Stimulated activated CD4-positive, alpha-beta T cell treated with anti-CD3 and anti-CD28 coated beads, Interleukin-4, amount 100 ng/mL, for 48 hours (primary cell): Measurements from ENCODE around the gene MAPK8IP3.

ENCODE experiments used
- DNase-seq, 2 donors: peaks; one replicate each; pipeline ENCODE4 v3.0.0-alpha.2; 2020; ENCODE audit warnings: low read depth in 2 of 2

MAPK8IP3 gene

DNA sequence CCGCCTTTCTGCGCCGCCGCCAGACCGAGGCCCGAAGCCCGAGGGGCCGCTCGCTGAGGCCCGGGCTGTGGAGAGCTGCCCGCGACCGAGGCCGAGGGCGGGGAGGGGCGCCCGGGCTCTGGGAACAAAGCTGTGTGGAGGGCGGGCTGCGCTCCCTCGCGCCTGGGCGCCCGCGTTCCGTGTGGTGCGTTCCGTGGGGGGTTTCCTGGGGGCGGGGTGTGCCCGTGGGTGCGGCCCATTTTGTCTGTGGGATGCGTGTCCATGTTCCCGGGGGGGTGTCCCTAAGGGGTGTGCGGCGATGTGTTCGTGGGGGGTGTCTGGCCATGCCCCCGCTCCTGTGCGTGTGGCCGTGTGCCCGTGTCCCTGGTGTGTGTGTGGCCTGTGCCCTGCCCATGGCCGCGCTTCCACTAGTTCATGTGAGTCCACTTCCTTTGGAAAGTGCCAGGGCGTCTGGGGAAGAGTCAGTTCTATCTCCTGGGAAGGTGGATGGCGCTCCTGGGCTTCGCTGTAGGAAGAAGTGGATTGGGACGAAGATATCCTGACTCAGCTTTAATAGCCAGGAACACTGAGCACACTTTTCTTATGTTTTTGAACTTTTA is 27.4 kb upstream of the MAPK8IP3 start:
- DNase-seq = peak; percentile 26 to 35

DNA sequence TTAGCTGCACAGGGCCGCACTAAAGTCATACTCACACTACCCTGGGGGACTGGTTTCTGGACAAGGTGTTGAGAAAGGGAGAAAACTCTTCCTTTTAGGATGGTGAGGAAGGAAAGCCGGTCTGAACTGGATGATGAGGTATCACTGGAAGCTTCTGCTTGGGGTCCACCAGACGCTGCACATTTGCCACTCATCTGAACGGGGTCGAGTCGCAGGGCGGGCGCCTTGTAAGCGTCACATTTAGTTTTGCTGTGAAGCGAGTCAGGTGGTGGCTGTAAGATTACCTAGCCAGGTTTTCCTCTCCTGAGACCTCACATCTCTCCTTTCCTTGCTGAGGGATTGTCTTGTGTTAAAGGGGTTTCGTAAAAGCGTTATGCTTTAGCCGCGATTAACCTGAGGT is 25.6 kb upstream of the MAPK8IP3 start:
- no peak for DNase-seq

DNA sequence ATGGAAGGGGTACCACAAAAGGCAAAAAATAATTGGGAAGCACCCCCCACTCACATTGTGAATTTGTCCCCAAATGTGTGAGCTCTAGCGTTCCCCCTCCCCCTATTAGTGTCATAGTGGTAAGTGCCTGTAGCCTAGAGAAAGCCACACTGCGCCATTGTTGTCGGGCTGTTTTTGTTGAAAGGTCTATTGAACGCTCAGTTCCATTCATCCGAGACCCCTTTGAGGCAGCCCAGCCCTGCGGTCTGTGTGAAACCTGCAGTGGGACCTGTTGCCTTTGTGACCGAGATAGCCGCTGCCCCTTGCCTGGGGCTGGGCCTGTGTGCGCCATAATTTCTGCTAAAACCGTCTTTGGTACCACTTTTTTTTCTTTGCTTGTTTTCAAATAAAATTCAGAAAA is 25.0 kb upstream of the MAPK8IP3 start:
- DNase-seq = no peak

DNA sequence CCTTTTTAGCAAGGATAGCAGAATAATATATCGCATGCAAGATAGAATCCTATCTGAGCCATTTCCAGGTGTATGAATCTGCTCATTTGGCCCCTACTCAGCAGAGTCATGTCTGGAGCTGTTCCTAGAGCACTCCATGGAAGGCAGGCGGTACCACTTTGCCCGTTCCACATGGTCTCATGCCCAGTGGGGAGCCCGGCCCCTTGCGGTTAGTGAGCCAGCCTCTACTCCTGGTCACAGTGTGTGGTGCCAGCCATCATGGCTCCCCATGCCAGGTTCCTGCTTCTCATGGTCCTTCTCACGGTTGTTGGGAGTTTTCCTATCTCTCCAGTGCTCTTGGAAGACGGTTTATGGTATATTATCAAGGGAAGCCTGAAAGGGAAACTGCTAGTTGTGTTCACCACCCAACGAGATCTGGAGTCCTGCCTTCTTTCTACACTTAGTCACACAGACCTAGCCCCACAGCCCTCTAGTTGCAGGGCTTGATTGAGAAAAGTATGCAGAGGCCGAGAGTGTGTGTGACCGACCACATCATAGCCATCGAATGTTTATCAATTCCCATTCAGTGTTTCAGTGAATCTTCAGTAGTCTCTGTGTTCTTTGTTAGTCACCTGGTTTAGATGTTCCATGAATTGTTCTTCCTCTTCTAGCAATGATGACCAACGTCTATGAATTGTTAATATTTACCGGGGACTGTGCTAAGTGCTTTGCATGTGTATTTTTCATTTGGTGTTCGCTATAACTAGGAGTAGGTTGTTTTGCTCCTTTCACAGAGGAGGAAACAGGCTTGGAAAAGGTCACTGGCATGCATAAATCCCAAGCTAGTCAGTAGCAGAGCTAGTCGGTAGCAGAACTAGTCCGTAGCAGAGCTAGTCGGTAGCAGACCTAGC is 18.3 kb upstream of the MAPK8IP3 start:
- no peak for DNase-seq

DNA sequence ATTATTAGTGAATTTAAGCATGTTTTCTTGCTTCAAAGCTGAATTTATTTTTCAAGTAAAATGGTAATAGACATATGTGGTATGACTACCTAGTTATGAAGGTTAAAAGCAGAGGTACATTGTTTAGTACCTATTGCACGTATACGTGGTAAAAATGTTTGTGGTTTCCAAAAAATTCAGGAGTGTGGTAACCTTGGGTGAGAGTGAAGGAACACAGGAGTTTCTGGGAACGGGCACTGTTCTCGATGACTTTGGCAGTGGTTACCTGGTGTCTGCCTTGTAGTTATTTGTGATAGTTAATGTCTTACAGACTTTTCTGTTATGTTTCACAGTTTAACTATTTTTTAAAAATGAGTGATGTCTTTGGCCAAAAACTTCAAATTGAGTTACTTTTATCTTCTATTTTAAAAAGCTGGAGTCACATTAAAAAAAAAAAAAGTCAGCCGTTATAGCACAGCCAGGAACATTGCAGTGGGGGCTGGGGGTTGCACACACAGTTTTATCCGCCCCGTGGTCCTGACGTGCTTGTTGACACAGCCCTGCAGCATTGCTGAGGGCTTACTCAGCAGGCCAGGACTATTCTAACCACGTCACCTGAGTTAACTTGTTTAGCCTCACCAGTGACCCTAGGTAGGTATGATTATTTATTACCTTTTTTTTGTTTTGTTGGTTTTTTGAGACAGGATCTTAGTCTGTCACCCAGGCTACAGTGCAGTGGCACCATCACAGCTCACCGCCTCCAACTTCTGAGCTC is 17.0 kb upstream of the MAPK8IP3 start:
- DNase-seq = no peak

DNA sequence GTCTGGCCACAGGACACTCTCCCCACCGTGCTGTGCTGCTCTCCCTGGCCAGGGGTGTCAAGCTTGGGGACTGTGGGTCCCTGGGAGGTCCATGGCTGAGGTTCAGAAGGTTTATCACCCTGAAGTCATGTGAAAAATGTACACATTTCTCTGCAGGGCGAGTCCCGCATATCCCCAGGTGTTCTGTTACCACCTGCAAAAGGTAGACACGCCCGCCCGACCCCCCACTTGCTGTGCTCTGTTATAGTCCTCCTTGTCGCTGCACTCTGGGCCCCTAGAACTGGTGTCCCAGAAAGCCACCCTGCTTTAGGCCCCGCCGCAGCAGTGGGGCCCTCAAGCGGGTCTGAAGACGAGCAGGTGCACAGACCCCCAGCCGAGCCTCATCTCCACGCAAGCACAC is 16.1 kb upstream of the MAPK8IP3 start:
- DNase-seq = no peak

DNA sequence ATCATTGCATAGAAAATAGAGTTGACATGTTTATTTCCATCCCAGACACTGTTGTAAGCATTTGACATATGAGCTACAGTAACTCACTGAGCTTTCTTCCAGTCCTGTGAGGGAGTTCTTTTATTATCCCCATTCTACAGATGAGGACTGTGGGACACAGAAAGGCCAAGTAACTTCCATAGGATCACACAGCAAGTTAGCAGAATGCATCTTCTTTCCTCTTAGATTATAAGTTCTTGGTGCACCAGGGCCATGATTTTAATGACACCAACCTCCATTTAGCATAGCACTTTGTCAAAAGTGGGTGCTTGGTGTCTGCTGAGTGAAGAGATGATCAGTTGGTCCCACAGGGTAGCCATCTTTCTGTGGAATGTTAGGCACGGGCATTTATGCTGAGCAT is 15.2 kb upstream of the MAPK8IP3 start:
- DNase-seq = no peak

DNA sequence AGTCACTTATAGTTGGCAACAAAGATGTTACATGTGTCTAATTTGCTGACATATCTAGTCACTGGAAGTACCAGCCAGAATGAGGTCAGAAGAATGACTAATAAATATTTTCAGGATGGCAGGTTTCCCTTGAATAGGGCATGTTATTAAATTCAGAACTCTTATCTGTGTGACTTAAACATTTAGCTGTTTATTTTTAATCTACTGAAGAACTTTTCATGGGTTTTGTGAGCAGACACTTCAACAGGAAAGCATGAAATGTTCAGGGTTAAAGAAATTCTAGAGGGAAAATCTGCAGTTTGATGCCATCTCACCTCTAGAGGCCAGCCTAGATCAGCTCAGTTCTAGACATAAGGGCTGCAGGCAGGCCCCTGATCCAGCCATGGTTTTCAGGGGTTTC is 14.7 kb upstream of the MAPK8IP3 start:
- DNase-seq = no peak

DNA sequence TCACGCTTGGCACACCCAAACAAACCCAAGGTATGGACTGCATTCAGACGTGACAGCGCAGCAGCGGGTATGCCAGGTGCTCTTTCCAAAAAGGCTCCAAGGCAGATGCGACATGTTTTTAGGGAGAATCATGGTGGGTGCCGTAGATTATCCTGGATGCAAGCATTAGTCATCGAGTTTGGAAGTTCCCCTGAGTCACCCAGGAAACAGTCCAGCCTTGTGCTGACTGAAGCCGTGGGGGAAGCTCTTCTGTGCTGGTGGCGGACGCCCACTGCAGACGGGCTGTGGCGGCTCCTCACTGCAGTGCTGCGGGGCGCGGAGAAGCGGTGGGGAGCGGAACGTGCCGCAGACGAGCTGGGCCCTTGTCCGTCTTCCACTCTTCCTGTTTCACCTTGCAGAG is 14.0 kb upstream of the MAPK8IP3 start:
- no peak for DNase-seq

DNA sequence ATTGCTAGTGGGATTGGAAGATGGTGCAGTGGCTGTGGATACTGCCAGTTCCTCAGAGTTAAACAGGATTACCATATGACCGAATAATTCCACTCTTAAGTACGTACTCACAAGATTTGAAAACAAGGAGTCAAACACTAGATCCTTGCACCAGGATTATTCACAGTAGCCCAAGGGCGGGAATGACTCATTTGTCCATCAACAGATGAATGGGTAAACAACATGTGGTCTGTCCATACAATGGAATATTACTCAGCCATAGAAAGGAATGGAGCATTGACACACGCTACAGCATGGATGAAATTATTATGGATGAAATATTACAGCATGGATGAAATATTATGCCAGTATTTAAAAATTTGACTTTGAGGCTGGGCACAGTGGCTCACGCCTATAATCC is 9.1 kb upstream of the MAPK8IP3 start:
- DNase-seq = no peak

DNA sequence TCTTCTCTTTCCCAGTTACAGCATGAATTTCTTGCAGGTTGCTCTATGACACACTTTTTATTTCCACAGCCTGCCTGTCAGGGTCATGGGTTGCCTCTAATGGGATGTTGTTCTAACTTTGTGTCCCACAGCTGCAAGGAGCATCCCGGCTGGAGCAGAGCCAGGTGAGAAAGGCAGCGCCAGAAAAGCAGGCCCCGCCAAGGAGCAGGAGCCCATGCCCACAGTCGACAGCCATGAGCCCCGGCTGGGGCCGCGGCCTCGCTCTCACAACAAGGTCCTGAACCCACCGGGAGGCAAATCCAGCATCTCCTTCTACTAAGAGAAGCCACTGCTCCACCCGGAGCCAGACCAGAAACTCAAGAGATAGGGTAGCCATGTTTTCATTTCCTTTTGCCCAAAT is 7.3 kb upstream of the MAPK8IP3 start:
- no peak for DNase-seq

DNA sequence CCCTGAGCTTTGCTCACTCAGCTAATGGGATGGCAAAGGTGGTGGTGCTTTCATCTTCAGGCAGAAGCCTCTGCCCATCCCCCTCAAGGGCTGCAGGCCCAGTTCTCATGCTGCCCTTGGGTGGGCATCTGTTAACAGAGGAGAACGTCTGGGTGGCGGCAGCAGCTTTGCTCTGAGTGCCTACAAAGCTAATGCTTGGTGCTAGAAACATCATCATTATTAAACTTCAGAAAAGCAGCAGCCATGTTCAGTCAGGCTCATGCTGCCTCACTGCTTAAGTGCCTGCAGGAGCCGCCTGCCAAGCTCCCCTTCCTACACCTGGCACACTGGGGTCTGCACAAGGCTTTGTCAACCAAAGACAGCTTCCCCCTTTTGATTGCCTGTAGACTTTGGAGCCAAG is 5.7 kb upstream of the MAPK8IP3 start:
- DNase-seq = no peak

DNA sequence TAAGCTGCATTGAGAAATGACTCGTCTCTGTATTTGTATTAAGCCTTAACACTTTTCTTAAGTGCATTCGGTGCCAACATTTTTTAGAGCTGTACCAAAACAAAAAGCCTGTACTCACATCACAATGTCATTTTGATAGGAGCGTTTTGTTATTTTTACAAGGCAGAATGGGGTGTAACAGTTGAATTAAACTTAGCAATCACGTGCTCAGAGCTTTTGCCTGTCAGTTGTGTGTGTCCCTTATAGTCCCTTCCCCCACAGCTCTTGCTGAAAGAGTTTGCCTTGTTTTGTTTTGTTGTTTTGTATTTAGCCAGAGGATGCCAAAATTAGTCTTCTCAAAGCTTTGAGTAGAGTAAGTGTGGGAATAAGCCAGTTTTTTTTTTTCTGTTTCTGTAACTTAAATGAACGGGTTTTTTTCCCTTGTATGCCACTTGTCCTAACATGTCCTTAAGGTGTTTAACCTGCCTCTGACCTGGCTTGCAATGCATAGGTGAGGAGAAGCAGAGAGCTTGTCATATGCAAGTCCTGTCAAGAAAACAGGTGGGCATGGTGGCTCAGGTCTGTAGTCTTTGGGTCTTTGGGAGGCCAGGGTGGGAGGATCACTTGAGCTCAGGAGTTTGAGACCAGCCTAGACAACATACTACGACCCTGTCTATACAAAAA is 4.6 kb upstream of the MAPK8IP3 start:
- no peak for DNase-seq

DNA sequence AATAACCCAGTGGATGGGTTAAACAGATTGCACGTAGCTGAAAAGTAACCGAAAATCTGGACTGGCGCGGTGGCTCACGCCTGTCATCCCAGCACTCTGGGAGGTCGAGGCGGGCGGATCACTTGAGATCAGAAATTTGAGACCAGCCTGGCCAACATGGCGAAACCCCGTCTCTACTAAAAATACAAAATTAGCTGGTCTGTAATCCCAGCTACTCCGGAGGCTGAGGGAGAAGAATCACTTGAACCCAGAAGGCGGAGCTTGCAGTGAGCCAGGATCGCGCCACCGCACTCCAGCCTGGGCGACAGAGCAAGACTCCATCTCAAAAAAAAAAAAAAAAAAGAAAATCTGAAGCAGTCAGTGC is 689 bp upstream of the MAPK8IP3 start:
- DNase-seq = peak; percentile 6 to 28

DNA sequence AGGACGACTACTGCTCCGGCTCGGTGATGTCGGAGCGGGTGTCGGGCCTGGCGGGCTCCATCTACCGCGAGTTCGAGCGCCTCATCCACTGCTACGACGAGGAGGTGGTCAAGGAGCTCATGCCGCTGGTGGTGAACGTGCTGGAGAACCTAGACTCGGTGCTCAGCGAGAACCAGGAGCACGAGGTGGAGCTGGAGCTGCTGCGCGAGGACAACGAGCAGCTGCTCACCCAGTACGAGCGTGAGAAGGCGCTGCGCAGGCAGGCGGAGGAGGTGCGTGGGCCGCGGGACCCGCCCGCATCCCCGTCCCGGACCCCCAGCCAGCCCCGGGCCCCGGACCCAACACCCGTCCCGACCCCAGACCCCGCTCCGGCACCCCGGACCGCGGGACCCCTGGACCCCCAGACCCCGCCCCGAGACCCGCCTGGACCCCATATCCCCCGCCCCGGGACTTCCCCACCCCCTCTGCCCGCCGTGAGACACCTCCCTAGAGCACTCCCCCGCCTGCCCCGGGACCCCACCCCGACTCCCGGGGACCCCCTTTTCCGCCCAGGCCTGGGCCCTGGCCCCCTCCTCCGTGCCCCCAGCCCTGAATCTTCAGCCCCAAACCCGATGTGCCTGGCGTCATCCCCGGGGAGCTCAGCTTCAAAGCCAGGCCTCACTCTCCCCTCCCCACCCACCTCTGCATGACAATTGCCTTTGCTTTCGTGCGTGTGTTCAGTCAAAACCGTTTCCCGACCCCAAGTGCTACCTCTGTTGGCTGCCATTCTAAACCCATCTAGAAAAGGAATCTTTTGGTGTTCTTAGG is 594 bp downstream of the MAPK8IP3 start:
- peak; percentile 30 to 34 for DNase-seq

DNA sequence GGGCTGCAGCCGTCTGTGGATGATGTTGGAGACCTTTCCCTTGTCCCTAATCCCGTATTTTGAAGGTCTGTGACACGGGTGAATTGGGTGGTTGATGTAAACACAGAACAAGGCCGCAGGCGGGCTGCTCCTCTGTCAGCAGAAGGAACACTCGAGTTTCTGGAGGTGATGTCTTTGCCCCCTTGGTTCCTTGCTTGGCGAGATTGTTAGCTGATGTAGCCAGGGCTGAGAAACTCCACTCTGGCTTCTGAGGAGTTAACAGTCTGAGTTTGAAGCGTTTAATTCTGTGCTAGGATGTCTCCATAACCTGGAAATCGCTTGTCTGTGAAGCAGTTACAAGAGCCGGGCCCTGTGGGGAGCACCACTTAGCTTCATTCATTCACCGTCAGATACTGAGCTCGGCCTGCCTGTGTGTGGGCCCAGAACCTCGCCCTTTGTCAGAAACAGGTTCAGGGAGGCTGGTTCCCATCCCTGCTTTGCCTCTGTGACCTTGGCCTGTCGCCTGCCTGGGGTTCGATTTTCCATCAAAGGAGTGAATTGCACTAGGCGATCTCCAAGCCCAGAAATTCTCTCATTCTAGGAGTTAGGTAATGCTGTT is 1.3 kb downstream of the MAPK8IP3 start:
- DNase-seq = no peak

DNA sequence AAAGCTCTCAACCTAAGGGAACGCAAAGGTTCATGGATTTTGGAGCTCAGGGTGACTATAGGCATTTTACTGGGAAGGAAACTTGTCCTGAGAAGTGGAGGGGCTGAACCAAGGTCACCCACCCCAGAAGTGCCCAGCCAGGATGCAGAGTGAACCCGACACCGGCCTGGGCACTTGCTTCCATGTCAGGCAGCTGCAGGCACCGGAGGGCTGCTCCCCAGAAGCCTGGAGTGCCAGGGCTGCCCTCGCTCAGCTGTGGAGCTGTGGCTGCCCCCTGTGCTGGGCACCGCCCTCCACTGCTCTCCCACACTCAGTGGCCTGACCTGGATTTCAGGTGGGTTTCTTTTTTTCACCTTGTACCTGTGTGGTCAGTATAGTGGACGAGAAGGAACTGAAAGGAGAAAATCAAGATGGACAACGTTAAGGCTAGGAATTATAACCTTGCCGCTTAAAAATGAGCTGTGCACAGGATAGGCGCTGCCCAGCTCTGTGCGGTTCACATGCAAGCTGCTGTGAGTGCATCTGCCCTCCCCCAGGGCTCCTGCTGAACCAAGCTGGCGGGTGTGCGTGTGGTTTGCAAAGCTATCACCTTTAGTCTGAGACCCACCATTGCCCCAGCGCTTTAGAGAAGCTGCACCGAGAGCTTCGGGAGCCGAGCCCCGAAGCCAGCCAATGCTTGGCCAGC is 2.2 kb downstream of the MAPK8IP3 start:
- no peak for DNase-seq

DNA sequence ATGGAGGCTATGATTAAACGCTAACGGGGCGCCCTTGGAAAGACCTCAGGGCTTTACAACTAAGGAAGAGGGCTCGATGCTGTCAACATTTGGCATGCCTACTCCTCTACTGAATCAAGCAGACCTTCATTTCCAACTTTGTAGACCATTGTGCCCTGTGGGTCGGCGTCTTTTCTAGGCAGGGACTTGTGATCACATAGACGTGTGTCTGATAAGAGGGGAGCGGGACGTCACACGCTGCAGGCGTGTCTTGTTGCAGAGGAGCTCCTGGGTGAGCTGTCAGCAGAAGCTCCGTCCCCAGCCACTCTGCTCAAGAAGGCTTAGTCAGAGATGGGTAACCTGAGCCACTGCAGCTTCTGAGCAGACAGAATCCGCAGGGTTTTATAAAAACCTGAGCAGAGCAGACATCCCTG is 2.8 kb downstream of the MAPK8IP3 start:
- no peak for DNase-seq

DNA sequence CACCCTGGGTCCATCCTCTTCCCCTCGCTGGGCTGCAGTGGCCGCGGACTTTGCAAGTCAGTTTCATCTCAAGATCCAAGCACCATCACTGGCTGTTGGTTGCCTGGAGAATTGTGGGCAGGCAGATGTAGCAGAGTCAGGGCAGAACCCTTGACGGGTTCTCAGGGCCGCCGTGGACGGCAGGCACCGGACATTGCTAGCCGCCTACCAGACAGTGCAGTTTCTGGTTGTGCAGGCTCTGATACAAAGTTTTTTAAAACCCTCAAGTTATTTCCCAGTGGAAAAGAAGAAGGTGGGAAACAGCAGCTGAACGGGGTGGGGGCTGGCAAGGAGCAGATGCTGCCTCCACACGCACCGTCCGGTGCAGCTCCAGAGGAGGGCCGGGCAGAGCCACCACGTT is 3.4 kb downstream of the MAPK8IP3 start:
- DNase-seq = no peak

DNA sequence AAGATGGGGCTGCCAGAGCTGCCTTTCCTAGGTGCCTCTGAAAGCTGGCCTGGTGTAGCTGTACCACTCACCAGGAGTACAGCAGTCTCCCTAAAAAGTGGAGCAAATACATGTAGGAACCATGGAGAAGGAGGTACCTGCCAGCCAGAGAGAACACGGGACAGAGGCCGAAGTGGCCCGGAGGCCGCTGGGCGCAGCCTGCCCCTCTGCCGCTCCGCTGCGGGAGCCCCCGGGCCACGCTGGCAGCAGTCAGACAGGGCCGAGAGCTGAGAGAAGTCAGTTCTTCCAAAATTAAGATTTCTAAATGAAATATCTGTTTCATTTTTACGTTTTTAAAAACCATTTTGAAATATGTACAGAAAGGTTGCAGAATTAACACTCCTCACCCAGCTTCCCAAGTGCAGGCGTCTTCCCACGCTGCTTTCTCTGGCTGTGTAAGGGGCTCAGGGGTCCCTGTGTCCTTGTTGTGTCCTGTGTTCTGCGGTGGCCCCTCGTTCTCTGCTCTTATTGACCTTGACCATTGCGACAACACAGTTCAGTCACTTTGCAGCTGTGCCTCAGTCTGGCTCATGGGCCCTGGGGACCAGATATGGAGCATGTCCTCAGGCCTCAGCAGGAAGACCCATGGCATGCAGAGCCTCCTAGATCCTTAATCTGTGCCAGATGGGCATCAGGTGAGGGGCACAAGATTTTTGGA is 5.0 kb downstream of the MAPK8IP3 start:
- DNase-seq = no peak
